Right forelimb (tissue), 1 donor: ENCODE measurements around the gene KHDC4.

ENCODE experiments used
- DNase-seq: peaks from one replicate; pipeline ENCODE4 v3.0.0-alpha.2; 2018

KHDC4 gene

GRCh38 chr1:155934097-155934935 is at the start of gene KHDC4:
Gene KHDC4, minus strand, starts transcription at chr1:155934413. Its CDS starts 40 bp downstream, at chr1:155934373.
- peak; percentile 95 for DNase-seq

GRCh38 chr1:155983191-155984024 is 49.2 kb upstream of the KHDC4 start:
- peak; percentile 78 for DNase-seq

- DNase-seq = no peak
These were observed 47.9 kb upstream of the KHDC4 start for GRCh38 chr1:155982106-155982505.

- no peak for DNase-seq
These were observed 47.3 kb upstream of the KHDC4 start for GRCh38 chr1:155981266-155982088.

GRCh38 chr1:155979597-155980343 is 45.6 kb upstream of the KHDC4 start:
- no peak for DNase-seq

GRCh38 chr1:155978973-155979429 is 44.8 kb upstream of the KHDC4 start:
- no peak for DNase-seq

GRCh38 chr1:155978325-155978972 is 44.2 kb upstream of the KHDC4 start, which contains the start of gene ARHGEF2:
Gene ARHGEF2, minus strand, starts transcription at chr1:155978547. Its CDS starts 120 bp downstream, at chr1:155978427.
- DNase-seq = peak; percentile 84

GRCh38 chr1:155977690-155978324 is 43.6 kb upstream of the KHDC4 start:
- DNase-seq = peak; percentile 75

GRCh38 chr1:155976913-155977689 is 42.9 kb upstream of the KHDC4 start:
- DNase-seq = no peak

GRCh38 chr1:155976062-155976912 is 42.1 kb upstream of the KHDC4 start:
- peak; percentile 88 for DNase-seq

- no peak for DNase-seq
These were observed 41.3 kb upstream of the KHDC4 start for GRCh38 chr1:155975375-155976061.

GRCh38 chr1:155974208-155975115 is 40.2 kb upstream of the KHDC4 start:
- DNase-seq = no peak

- no peak for DNase-seq
These were observed 39.5 kb upstream of the KHDC4 start for GRCh38 chr1:155973723-155974122.

GRCh38 chr1:155971910-155972809 is 37.9 kb upstream of the KHDC4 start:
- no peak for DNase-seq

- DNase-seq = no peak
These were observed 36.4 kb upstream of the KHDC4 start for GRCh38 chr1:155970531-155971167.

GRCh38 chr1:155969377-155969791 is 35.2 kb upstream of the KHDC4 start:
- DNase-seq = no peak
